ENCODE results near the gene MROH2A. TPM values are rescaled to one million over a fixed set of nuclear protein-coding genes. Genes with fewer than 3 reads are reported as not detected.

Gene MROH2A
- total and polyA plus RNA-seq, 9 of the 15 experiments (the other 6 are each of a cell fraction or from before 2014, with no cell fraction given), result 0.03 TPM; not detected in 8

- TF ChIP-seq SRSF3 (IDR thresholded peaks at IDR 0.05; ENCODE audit: insufficient read depth, low read length) (no peak), FUS (optimal IDR thresholded peaks at IDR 0.05; ENCODE audit: low read depth, low read length) (no peak), CHD1 (IDR thresholded peaks at IDR 0.05; ENCODE audit: low read length) (no peak), HIVEP1 (CRISPR knock-in tag; IDR thresholded peaks at IDR 0.05) (no peak), SNAPC5 (CRISPR knock-in tag; IDR thresholded peaks at IDR 0.05) (no peak), EP400 (IDR thresholded peaks at IDR 0.05) (no peak), YBX1 (IDR thresholded peaks at IDR 0.05) (no peak), SRSF7 (optimal IDR thresholded peaks at IDR 0.05; ENCODE audit: low read depth, low read length) (no peak), NFE2 (IDR thresholded peaks at IDR 0.05; ENCODE audit: low read depth) (no peak), KLF10 (CRISPR knock-in tag; IDR thresholded peaks at IDR 0.05) (no peak)
- TF ChIP-seq, protein P1, sequence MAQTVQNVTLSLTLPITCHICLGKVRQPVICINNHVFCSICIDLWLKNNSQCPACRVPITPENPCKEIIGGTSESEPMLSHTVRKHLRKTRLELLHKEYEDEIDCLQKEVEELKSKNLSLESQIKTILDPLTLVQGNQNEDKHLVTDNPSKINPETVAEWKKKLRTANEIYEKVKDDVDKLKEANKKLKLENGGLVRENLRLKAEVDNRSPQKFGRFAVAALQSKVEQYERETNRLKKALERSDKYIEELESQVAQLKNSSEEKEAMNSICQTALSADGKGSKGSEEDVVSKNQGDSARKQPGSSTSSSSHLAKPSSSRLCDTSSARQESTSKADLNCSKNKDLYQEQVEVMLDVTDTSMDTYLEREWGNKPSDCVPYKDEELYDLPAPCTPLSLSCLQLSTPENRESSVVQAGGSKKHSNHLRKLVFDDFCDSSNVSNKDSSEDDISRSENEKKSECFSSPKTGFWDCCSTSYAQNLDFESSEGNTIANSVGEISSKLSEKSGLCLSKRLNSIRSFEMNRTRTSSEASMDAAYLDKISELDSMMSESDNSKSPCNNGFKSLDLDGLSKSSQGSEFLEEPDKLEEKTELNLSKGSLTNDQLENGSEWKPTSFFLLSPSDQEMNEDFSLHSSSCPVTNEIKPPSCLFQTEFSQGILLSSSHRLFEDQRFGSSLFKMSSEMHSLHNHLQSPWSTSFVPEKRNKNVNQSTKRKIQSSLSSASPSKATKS (CRISPR knock-in tag; IDR thresholded peaks at IDR 0.05), result no peak
Observed at GRCh38 chr2:233772583-233772982, 5.5 kb upstream of the MROH2A start (continued).

- Histone ChIP-seq H3K9me1 (ENCODE audit: control insufficient read depth, insufficient read depth, low read length) (no peaks in the 10 kb centered on the region), H3K27me3 (ENCODE audit: control insufficient read depth in 2 of 2, insufficient read depth in 2 of 2, low read length in 2 of 2) (peaks cover 0 to 13% of the 10 kb centered on the region in 2 experiments; a peak in 2 of 5 replicates), H3K4me3 (no peak overlapping the region), H4K20me1 (replicated peaks; ENCODE audit: control insufficient read depth, insufficient read depth, low read length) (no peaks in the 10 kb centered on the region), H3K36me3 (ENCODE audit: control insufficient read depth, insufficient read depth, low read length) (no peaks in the 10 kb centered on the region), H3K27ac (ENCODE audit: extremely low read depth, low read depth, low read length) (no peak overlapping the region), H3K4me2 (ENCODE audit: insufficient read depth, low read length) (no peak overlapping the region), H3K4me1 (replicated peaks in 1 of 2; ENCODE audit: control insufficient read depth in 2 of 2, insufficient read depth in 2 of 2, low read length in 2 of 2) (no peaks in the 10 kb centered on the region), H3K9ac (ENCODE audit: insufficient read depth in 1 of 2, low read depth in 2 of 2, low read length in 2 of 2) (no peak overlapping the region), H3K79me2 (ENCODE audit: control insufficient read depth, insufficient read depth, low read length) (no peaks in the 10 kb centered on the region), H3K9me3 (replicated peaks; ENCODE audit: control insufficient read depth, insufficient read depth, low read depth, low read length) (no peaks in the 10 kb centered on the region), H2AFZ (ENCODE audit: low read depth, low read length) (no peak overlapping the region)
- 5% methylated on average over 4 of the region's 5 CpGs for WGBS (ENCODE audit: insufficient coverage, low coverage, missing lambda C conversion rate)
- no peak for FAIRE-seq
- no peak for ATAC-seq
- BruUV-seq (replicated peaks), result no TSS peak
- ChIA-PET CTCF (ENCODE audit: low intra/inter-chr PET ratio) (no interaction called here), POLR2A (no interaction called here)
- in situ Hi-C loops (cut with MboI), result no loop called here
- no peak for DNase-seq (ENCODE audit: extremely low read depth in 1 of 4, low spot score in 3 of 4)
- intact Hi-C loops (cut with micrococcal nuclease), result no loop called here
- TF ChIP-seq ERF (CRISPR knock-in tag; IDR thresholded peaks at IDR 0.05) (no peak), USF2 (CRISPR knock-in tag; IDR thresholded peaks at IDR 0.05) (no peak), MYC (IDR thresholded peaks at IDR 0.05; ENCODE audit: low read depth, low read length) (no peak), MYC (CRISPR knock-in tag; IDR thresholded peaks at IDR 0.05; ENCODE audit: borderline replicate concordance, low read depth) (no peak), CBX3 (IDR thresholded peaks at IDR 0.05; ENCODE audit: borderline replicate concordance in 1 of 2, low read length in 2 of 2) (no peak), HNRNPH1 (optimal IDR thresholded peaks at IDR 0.05; ENCODE audit: low read depth, low read length) (no peak)
Observed at GRCh38 chr2:233773854-233774253, 4.3 kb upstream of the MROH2A start.
